Measurements from ENCODE around the gene GPR42.
A peak's percentile ranks its signal among the peaks of the same experiment; 100 is the strongest.

GPR42 gene

DNA sequence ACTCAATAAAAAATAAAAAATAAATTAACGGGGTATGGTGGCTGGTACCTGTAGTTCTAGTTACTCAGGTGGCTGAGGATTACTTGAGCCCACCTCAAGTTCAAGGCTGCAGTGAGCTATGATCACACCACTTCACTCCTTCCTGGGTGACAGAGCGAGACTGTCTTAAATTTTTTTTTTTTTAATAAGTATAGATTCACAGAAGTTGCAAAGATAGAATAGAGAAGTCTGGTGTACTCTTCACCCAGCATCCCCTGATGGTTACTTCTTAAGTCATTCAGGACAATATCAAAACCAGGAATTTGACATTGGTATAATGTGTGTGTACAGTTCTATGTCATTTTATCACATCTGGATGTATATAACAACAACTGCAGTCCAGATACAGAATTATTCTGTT lies 49.6 kb upstream of the GPR42 start (continued):
- TF ChIP-seq, protein P1, sequence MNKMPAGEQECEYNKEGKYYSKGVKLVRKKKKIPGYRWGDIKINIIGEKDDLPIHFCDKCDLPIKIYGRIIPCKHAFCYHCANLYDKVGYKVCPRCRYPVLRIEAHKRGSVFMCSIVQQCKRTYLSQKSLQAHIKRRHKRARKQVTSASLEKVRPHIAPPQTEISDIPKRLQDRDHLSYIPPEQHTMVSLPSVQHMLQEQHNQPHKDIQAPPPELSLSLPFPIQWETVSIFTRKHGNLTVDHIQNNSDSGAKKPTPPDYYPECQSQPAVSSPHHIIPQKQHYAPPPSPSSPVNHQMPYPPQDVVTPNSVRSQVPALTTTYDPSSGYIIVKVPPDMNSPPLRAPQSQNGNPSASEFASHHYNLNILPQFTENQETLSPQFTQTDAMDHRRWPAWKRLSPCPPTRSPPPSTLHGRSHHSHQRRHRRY (tag by site-specific recombination; IDR thresholded peaks at IDR 0.05), result no peak
- TF ChIP-seq ZBTB17 (tag by site-specific recombination; IDR thresholded peaks at IDR 0.05) (no peak), MEIS1 (CRISPR knock-in tag; IDR thresholded peaks at IDR 0.05; ENCODE audit: borderline replicate concordance) (no peak), ZNF830 (tag by site-specific recombination; IDR thresholded peaks at IDR 0.05; ENCODE audit: low read depth) (no peak), ZNF707 (tag by site-specific recombination; IDR thresholded peaks at IDR 0.05) (no peak), ZNF394 (tag by site-specific recombination; IDR thresholded peaks at IDR 0.05; ENCODE audit: borderline replicate concordance) (no peak), KLF16 (tag by site-specific recombination; IDR thresholded peaks at IDR 0.05) (no peak)

DNA sequence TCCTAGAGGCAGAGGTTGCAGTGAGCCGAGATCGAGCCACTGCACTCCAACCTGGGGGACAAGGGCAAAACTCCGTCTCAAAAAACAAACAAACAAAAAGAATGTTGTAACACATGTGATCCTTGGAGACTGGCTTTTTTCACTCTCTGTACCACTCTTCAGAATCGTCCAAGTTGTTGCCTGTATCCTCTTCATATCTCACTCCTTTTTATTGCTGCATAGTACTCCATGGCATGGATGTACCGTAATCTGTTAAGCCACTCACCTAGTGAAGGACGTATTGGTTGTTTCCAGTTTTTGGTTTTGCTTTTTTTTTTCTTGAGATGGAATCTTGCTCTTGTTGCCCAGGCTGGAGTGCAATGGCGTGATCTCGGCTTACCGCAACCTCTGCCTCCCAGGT lies 48.9 kb upstream of the GPR42 start:
- TF ChIP-seq, protein P2, sequence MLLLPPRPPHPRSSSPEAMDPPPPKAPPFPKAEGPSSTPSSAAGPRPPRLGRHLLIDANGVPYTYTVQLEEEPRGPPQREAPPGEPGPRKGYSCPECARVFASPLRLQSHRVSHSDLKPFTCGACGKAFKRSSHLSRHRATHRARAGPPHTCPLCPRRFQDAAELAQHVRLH (tag by site-specific recombination; IDR thresholded peaks at IDR 0.05), result peak; percentile 93
- TF ChIP-seq ZNF146 (tag by site-specific recombination; IDR thresholded peaks at IDR 0.05) (peak; percentile 100), EGR2 (tag by site-specific recombination; IDR thresholded peaks at IDR 0.05; ENCODE audit: low read depth) (no peak), ZNF133 (tag by site-specific recombination; IDR thresholded peaks at IDR 0.05) (0 out of 2 replicates have a peak, but pooled peaks have one; percentile 20), ZNF664 (tag by site-specific recombination; IDR thresholded peaks at IDR 0.05) (0 out of 2 replicates have a peak, but pooled peaks have one; percentile 38), SP3 (tag by site-specific recombination; IDR thresholded peaks at IDR 0.05) (no peak)
- TF ChIP-seq, protein P3, sequence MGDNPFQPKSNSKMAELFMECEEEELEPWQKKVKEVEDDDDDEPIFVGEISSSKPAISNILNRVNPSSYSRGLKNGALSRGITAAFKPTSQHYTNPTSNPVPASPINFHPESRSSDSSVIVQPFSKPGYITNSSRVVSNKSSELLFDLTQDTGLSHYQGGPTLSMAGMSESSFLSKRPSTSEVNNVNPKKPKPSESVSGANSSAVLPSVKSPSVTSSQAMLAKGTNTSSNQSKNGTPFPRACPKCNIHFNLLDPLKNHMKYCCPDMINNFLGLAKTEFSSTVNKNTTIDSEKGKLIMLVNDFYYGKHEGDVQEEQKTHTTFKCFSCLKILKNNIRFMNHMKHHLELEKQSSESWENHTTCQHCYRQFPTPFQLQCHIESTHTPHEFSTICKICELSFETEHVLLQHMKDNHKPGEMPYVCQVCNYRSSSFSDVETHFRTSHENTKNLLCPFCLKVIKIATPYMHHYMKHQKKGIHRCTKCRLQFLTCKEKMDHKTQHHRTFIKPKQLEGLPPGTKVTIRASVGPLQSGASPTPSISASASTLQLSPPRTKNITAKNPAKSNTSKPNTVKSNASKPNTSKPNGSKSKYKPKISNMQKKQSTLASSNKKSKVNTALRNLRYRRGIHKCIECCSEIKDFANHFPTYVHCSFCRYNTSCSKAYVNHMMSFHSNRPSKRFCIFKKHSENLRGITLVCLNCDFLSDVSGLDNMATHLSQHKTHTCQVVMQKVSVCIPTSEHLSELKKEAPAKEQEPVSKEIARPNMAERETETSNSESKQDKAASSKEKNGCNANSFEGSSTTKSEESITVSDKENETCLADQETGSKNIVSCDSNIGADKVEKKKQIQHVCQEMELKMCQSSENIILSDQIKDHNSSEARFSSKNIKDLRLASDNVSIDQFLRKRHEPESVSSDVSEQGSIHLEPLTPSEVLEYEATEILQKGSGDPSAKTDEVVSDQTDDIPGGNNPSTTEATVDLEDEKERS (tag by site-specific recombination; IDR thresholded peaks at IDR 0.05), result peak; percentile 88; the same call in 1 of the 2 replicates
- TF ChIP-seq, protein P4, sequence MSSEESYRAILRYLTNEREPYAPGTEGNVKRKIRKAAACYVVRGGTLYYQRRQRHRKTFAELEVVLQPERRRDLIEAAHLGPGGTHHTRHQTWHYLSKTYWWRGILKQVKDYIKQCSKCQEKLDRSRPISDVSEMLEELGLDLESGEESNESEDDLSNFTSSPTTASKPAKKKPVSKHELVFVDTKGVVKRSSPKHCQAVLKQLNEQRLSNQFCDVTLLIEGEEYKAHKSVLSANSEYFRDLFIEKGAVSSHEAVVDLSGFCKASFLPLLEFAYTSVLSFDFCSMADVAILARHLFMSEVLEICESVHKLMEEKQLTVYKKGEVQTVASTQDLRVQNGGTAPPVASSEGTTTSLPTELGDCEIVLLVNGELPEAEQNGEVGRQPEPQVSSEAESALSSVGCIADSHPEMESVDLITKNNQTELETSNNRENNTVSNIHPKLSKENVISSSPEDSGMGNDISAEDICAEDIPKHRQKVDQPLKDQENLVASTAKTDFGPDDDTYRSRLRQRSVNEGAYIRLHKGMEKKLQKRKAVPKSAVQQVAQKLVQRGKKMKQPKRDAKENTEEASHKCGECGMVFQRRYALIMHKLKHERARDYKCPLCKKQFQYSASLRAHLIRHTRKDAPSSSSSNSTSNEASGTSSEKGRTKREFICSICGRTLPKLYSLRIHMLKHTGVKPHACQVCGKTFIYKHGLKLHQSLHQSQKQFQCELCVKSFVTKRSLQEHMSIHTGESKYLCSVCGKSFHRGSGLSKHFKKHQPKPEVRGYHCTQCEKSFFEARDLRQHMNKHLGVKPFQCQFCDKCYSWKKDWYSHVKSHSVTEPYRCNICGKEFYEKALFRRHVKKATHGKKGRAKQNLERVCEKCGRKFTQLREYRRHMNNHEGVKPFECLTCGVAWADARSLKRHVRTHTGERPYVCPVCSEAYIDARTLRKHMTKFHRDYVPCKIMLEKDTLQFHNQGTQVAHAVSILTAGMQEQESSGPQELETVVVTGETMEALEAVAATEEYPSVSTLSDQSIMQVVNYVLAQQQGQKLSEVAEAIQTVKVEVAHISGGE (tag by site-specific recombination; conservative IDR thresholded peaks at IDR 0.05; ENCODE audit: low read depth), result no peak
- no peaks in the 10 kb centered on the region for H3K4me1 ChIP-seq (ENCODE audit: control insufficient read depth, insufficient read depth, low read length)
- H3K36me3 ChIP-seq (ENCODE audit: control insufficient read depth in 2 of 2, insufficient read depth in 1 of 2, low read length in 2 of 2), result no peaks in the 10 kb centered on the region
- ChIA-PET POLR2A (no interaction called here), CTCF (interaction anchor here (1.1 kb wide), 1 partner anchor 31 kb away, joined by 3 read pairs; no protein-coding TSS in a partner anchor)
- H3K27ac ChIP-seq (ENCODE audit: extremely low read depth, low read depth, low read length), result no peak overlapping the region
- H3K4me3 ChIP-seq (ENCODE audit: low read depth, low read length), result no peak overlapping the region
- peaks cover 4% of the 10 kb centered on the region; the same call in 1 of the 2 replicates for H3K9me3 ChIP-seq (ENCODE audit: control insufficient read depth, insufficient read depth, low read depth, low read length)

DNA sequence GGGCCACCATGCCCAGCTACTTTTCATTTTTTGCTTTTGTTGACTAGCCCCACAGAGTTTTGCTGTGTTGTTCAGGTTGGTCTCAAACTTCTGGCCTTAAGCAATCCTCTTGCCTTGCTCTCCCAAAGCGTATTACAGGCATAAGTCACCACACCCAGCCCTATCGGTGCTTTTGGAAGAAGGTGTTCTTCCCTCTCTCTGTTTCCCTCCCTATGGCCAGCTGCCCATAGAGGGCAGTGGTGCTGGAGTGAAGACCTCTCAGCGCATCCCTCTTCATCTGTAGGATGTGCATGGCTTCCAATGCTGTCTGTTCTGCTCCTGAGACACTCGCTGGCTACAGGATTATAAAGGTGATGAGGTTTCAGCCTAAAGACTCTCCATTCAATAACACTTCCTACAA lies 43.2 kb upstream of the GPR42 start:
- ChIA-PET CTCF (interaction anchor here (0.6 to 2.9 kb wide), 7 partner anchors 15 to 186 kb away, joined by 3 to 16 read pairs (median 4); no protein-coding TSS in a partner anchor), POLR2A (no interaction called here)
- Histone ChIP-seq H3K4me1 (ENCODE audit: control insufficient read depth, insufficient read depth, low read length) (no peaks in the 10 kb centered on the region), H3K27ac (ENCODE audit: extremely low read depth, low read depth, low read length) (no peak overlapping the region), H3K9me3 (ENCODE audit: control insufficient read depth, insufficient read depth, low read depth, low read length) (no peaks in the 10 kb centered on the region), H3K36me3 (ENCODE audit: control insufficient read depth in 2 of 2, insufficient read depth in 1 of 2, low read length in 2 of 2) (no peaks in the 10 kb centered on the region), H3K4me3 (ENCODE audit: low read depth, low read length) (no peak overlapping the region)
- no peak for TF ChIP-seq TCF7L2 (IDR thresholded peaks at IDR 0.05; ENCODE audit: borderline replicate concordance, low read depth, low read length)
- TF ChIP-seq, protein P5, sequence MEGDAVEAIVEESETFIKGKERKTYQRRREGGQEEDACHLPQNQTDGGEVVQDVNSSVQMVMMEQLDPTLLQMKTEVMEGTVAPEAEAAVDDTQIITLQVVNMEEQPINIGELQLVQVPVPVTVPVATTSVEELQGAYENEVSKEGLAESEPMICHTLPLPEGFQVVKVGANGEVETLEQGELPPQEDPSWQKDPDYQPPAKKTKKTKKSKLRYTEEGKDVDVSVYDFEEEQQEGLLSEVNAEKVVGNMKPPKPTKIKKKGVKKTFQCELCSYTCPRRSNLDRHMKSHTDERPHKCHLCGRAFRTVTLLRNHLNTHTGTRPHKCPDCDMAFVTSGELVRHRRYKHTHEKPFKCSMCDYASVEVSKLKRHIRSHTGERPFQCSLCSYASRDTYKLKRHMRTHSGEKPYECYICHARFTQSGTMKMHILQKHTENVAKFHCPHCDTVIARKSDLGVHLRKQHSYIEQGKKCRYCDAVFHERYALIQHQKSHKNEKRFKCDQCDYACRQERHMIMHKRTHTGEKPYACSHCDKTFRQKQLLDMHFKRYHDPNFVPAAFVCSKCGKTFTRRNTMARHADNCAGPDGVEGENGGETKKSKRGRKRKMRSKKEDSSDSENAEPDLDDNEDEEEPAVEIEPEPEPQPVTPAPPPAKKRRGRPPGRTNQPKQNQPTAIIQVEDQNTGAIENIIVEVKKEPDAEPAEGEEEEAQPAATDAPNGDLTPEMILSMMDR (tag by site-specific recombination; IDR thresholded peaks at IDR 0.05), result 0 out of 2 replicates have a peak, but pooled peaks have one; percentile 17
